Liver (tissue), 9 donors: ENCODE measurements around the gene TMEM63A. TPM values are rescaled to one million over a fixed set of nuclear protein-coding genes. Genes with fewer than 3 reads are reported as not detected.

Experiments
- DNase-seq: peaks from one replicate; pipeline ENCODE4 v3.0.0-alpha.2; 2017; ENCODE audit warnings: low spot score
- H3K27ac ChIP-seq, 2 donors: one replicate each; pipeline ENCODE4 v1.7.0; 2013; ENCODE audit warnings: inconsistent platforms in 2 of 2, low read length in 2 of 2, control low read depth in 1 of 2, low read depth in 1 of 2, mild to moderate bottlenecking in 1 of 2
- H3K27me3 ChIP-seq, 4 donors: one replicate each; pipeline versions ENCODE4 v1.6.1 to v1.7.0; 2013; ENCODE audit warnings: low read length in 3 of 4, inconsistent platforms in 1 of 4, mild to moderate bottlenecking in 1 of 4, moderate library complexity in 1 of 4; ENCODE audit not compliant: control insufficient read depth in 4 of 4, insufficient read depth in 4 of 4
- H3K36me3 ChIP-seq, 4 donors: one replicate each; pipeline versions ENCODE4 v1.6.1 to v1.7.0; 2013; ENCODE audit warnings: low read length in 3 of 4, mild to moderate bottlenecking in 3 of 4, low read depth in 1 of 4, moderate library complexity in 1 of 4; ENCODE audit not compliant: control insufficient read depth in 4 of 4, insufficient read depth in 3 of 4
- H3K4me1 ChIP-seq, 4 donors: one replicate each; pipeline versions ENCODE4 v1.6.1 to v1.7.0; 2013; ENCODE audit warnings: low read length in 3 of 4, mild to moderate bottlenecking in 3 of 4, moderate library complexity in 1 of 4; ENCODE audit not compliant: control insufficient read depth in 4 of 4, insufficient read depth in 4 of 4
- H3K4me3 ChIP-seq, 3 donors: one replicate each; pipeline versions ENCODE4 v1.6.1 to v1.7.0; 2013; ENCODE audit warnings: low read length in 3 of 3, control low read depth in 1 of 3, low read depth in 1 of 3, mild to moderate bottlenecking in 1 of 3
- H3K9ac ChIP-seq, 2 donors: one replicate each; pipeline ENCODE4 v1.7.0; 2013; ENCODE audit warnings: low read length in 2 of 2, mild to moderate bottlenecking in 2 of 2, moderate library complexity in 2 of 2, control low read depth in 1 of 2, low read depth in 1 of 2
- H3K9me3 ChIP-seq, 4 donors: one replicate each; pipeline versions ENCODE4 v1.6.1 to v1.7.0; 2013; ENCODE audit warnings: low read length in 3 of 4; ENCODE audit not compliant: control insufficient read depth in 4 of 4
- ATF3 ChIP-seq: IDR thresholded peaks from 2 replicates; pipeline ENCODE4 v1.6.1; 2016; ENCODE audit warnings: antibody characterized with exemption
- FOXA1 ChIP-seq: IDR thresholded peaks from 2 replicates; pipeline ENCODE4 v1.6.1; 2016; ENCODE audit warnings: antibody characterized with exemption
- FOXA2 ChIP-seq: IDR thresholded peaks from 2 replicates; pipeline ENCODE4 v1.6.1; 2016; ENCODE audit warnings: antibody characterized with exemption
- GABPA ChIP-seq, 2 donors: IDR thresholded peaks in 1 of 2; conservative IDR thresholded peaks in 1 of 2; 2 replicates each; pipeline ENCODE4 v1.6.1; 2016; ENCODE audit warnings: antibody characterized with exemption in 2 of 2, mild to moderate bottlenecking in 1 of 2, moderate library complexity in 1 of 2
- HNF4A ChIP-seq, 2 donors: conservative IDR thresholded peaks; 2 replicates each; pipeline ENCODE4 v1.6.1; 2016; ENCODE audit warnings: antibody characterized with exemption in 2 of 2, mild to moderate bottlenecking in 2 of 2
- HNF4G ChIP-seq: IDR thresholded peaks from 2 replicates; pipeline ENCODE4 v1.6.1; 2016; ENCODE audit warnings: antibody characterized with exemption
- JUND ChIP-seq, 2 donors: IDR thresholded peaks; 2 replicates each; pipeline ENCODE4 v1.6.1; 2016; ENCODE audit warnings: antibody characterized with exemption in 2 of 2
- MAX ChIP-seq: IDR thresholded peaks from 2 replicates; pipeline ENCODE4 v1.6.1; 2016; ENCODE audit warnings: antibody characterized with exemption
- NR2F2 ChIP-seq: IDR thresholded peaks from 2 replicates; pipeline ENCODE4 v1.6.1; 2016; ENCODE audit warnings: antibody characterized with exemption
- RAD21 ChIP-seq, 2 donors: IDR thresholded peaks; 2 replicates each; pipeline ENCODE4 v1.6.1; 2016; ENCODE audit warnings: antibody characterized with exemption in 2 of 2, mild to moderate bottlenecking in 2 of 2
- REST ChIP-seq: IDR thresholded peaks from 2 replicates; pipeline ENCODE4 v1.6.1; 2016; ENCODE audit warnings: antibody characterized with exemption, mild to moderate bottlenecking
- RXRA ChIP-seq, 2 donors: IDR thresholded peaks; 2 replicates each; pipeline ENCODE4 v1.6.1; 2017 to 2018; ENCODE audit warnings: antibody characterized with exemption in 2 of 2, mild to moderate bottlenecking in 1 of 2
- TAF1 ChIP-seq: conservative IDR thresholded peaks from 2 replicates; pipeline ENCODE4 v1.6.1; 2016; ENCODE audit warnings: antibody characterized with exemption, mild to moderate bottlenecking
- YY1 ChIP-seq: IDR thresholded peaks from 2 replicates; pipeline ENCODE4 v1.6.1; 2016; ENCODE audit warnings: antibody characterized with exemption, mild to moderate bottlenecking
- ZBTB33 ChIP-seq: IDR thresholded peaks from 2 replicates; pipeline ENCODE4 v1.6.1; 2016; ENCODE audit warnings: antibody characterized with exemption
- WGBS: extraction: QIAGEN DNeasy Blood & Tissue Kit; methylation state at CpG from one replicate; pipeline ENCODE4 v1.1.7; 2013; 5-methylcytosine and 5-hydroxymethylcytosine counted together
- polyA plus RNA-seq, 2 donors: library from polyadenylated mRNA; stranded (reverse) in 1 of 2; unstranded in 1 of 2; fragments of 200-250 nt in 1 of 2; fragments of >200 nt in 1 of 2; fragmentation: Nextera tagmentation in 1 of 2; extraction: Ambion mirVana in 1 of 2; gene quantifications; one replicate each; pipeline versions ENCODE4 v1.2.1 to v1.2.3, GENCODE V29; 2013 to 2015
- total RNA-seq, 2 donors: library from RNA; depleted of rRNA; stranded (reverse); fragments of >200 nt; gene quantifications; one replicate each; pipeline ENCODE4 v1.2.3, GENCODE V29; 2014
- donor health status: healthy.
- donor health status: healthy.
- donor health status: healthy.
- donor health status: healthy.
- donor health status: healthy.

Gene TMEM63A
- total and polyA plus RNA-seq, 4 donors: 9.6 to 54.0 (median 11.6) TPM

GRCh38 chr1:225896494-225896893, 14.3 kb upstream of the TMEM63A start:
- Histone ChIP-seq H3K4me1 (peaks cover 2 to 10% (median 7%) of the 10 kb centered on the region in 4 donors), H3K9me3 (no peaks in the 10 kb centered on the region), H3K27ac (peak overlapping the region; percentile 19 to 72), H3K4me3 (no peak overlapping the region), H3K27me3 (no peaks in the 10 kb centered on the region), H3K9ac (peak overlapping the region in 1 of 2 donors; percentile 2), H3K36me3 (no peaks in the 10 kb centered on the region)
- no peak for DNase-seq
- TF ChIP-seq ATF3 (no peak), NR2F2 (no peak), HNF4G (no peak), ZBTB33 (no peak), HNF4A (conservative IDR thresholded peaks at IDR 0.05) (no peak), RXRA (IDR thresholded peaks at IDR 0.05) (no peak), FOXA1 (no peak), TAF1 (no peak), YY1 (no peak)
- WGBS: 66% methylated on average over 5 of the region's 5 CpGs

- Histone ChIP-seq H3K9me3 (no peaks in the 10 kb centered on the region), H3K4me1 (peaks cover 21 to 44% (median 32%) of the 10 kb centered on the region in 4 donors), H3K27me3 (no peaks in the 10 kb centered on the region), H3K4me3 (no peak overlapping the region), H3K9ac (no peak overlapping the region), H3K27ac (no peak overlapping the region), H3K36me3 (no peaks in the 10 kb centered on the region)
- no peak for DNase-seq
- WGBS: 90% methylated on average over 6 of the region's 6 CpGs
- no peak for TF ChIP-seq HNF4G
- no peak for TF ChIP-seq ZBTB33
- no peak for TF ChIP-seq RAD21 (IDR thresholded peaks at IDR 0.05)
- TF ChIP-seq TAF1: no peak
- TF ChIP-seq FOXA2: no peak
- TF ChIP-seq NR2F2: no peak
- no peak for TF ChIP-seq JUND (IDR thresholded peaks at IDR 0.05)
- TF ChIP-seq FOXA1: no peak
- TF ChIP-seq ATF3: no peak
- no peak for TF ChIP-seq GABPA (IDR thresholded peaks at IDR 0.05 in 1 of 2, conservative IDR thresholded peaks at IDR 0.05 in 1 of 2)
- no peak for TF ChIP-seq REST
- TF ChIP-seq MAX: no peak
- TF ChIP-seq HNF4A (conservative IDR thresholded peaks at IDR 0.05): no peak
Measured at GRCh38 chr1:225892307-225892706, 10.1 kb upstream of the TMEM63A start.
